HL-60 (cell line): ENCODE measurements around the gene PARP16.

ENCODE experiments used
- DNase-seq, 2 experiments: peaks; one replicate each; pipeline ENCODE4 v3.0.0-alpha.2; 2010 to 2020; ENCODE audit warnings: low read depth in 1 of 2, low spot score in 1 of 2
- H3K27ac ChIP-seq: fragments of 250-450 bp; sonication (Bioruptor Pico); replicated peaks from 2 replicates; pipeline ENCODE4 v1.5.1; 2020; ENCODE audit warnings: mild to moderate bottlenecking, moderate library complexity
- H3K27me3 ChIP-seq: fragments of 250-450 bp; sonication (Bioruptor Pico); 2 replicates; pipeline ENCODE4 v1.5.1; 2021; ENCODE audit warnings: mild to moderate bottlenecking, moderate library complexity; ENCODE audit not compliant: insufficient read depth, poor library complexity, severe bottlenecking
- H3K4me3 ChIP-seq: replicated peaks from 2 replicates; pipeline ENCODE4 v1.5.1; 2011; ENCODE audit warnings: mild to moderate bottlenecking, control low read depth, low read length; ENCODE audit not compliant: insufficient read depth
- GABPA ChIP-seq: IDR thresholded peaks from 2 replicates; pipeline ENCODE4 v1.6.1; 2012; ENCODE audit warnings: low read depth
- POLR2AphosphoS5 ChIP-seq: IDR thresholded peaks from 2 replicates; pipeline ENCODE4 v1.6.1; 2012; ENCODE audit warnings: low read depth
- SPI1 ChIP-seq: IDR thresholded peaks from 2 replicates; pipeline ENCODE4 v1.6.1; 2012; ENCODE audit warnings: low read depth, mild to moderate bottlenecking, borderline replicate concordance
- TF ChIP-seq, protein P1 (sequence below): IDR thresholded peaks from 2 replicates; pipeline ENCODE4 v1.6.1; 2012; ENCODE audit warnings: low read depth; ENCODE audit not compliant: insufficient replicate concordance
- TF ChIP-seq, protein P2 (sequence below): IDR thresholded peaks from one replicate; pipeline ENCODE4 v1.5.1; 2011; ENCODE audit warnings: low read length, control low read depth, inconsistent platforms; ENCODE audit not compliant: insufficient read depth

The PARP16 gene

DNA sequence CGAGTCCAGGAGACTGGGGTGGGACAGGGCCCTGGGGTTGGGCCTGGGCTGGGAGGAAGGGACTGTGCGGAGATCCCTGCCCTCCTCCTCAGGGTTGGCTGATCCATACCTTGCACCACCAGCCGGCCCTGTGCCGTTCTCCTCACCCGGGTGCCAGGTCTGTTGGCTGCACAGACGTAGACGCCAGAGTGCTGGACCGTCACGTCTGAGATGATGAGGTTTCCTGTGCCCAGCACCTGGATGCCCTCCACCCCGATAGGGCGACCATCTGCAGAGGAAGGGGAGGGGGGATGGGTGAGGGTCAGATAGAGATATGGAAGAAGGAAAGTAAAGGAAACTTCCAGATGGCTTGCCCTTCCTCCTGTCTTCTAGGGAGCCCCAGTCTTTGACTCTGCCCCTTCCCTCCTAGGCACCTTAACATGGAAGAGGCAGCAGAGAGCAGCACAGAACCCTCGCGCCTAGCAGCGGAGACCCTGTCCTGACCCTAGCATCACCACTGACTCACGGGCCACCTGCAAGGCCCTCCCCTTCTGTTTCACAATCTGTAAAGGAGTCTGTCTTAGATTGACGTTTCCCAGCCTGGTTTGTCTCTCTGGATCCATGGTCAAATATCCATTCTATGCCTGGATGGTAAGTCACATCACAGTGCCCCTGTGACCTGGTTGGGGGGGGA is 46.6 kb upstream of the PARP16 start:
- H3K4me3 ChIP-seq: no peak overlapping the region
- DNase-seq: no peak
- peaks cover 2% of the 10 kb centered on the region for H3K27me3 ChIP-seq
- no peak for TF ChIP-seq GABPA
- TF ChIP-seq POLR2AphosphoS5: no peak
- TF ChIP-seq, protein P1, sequence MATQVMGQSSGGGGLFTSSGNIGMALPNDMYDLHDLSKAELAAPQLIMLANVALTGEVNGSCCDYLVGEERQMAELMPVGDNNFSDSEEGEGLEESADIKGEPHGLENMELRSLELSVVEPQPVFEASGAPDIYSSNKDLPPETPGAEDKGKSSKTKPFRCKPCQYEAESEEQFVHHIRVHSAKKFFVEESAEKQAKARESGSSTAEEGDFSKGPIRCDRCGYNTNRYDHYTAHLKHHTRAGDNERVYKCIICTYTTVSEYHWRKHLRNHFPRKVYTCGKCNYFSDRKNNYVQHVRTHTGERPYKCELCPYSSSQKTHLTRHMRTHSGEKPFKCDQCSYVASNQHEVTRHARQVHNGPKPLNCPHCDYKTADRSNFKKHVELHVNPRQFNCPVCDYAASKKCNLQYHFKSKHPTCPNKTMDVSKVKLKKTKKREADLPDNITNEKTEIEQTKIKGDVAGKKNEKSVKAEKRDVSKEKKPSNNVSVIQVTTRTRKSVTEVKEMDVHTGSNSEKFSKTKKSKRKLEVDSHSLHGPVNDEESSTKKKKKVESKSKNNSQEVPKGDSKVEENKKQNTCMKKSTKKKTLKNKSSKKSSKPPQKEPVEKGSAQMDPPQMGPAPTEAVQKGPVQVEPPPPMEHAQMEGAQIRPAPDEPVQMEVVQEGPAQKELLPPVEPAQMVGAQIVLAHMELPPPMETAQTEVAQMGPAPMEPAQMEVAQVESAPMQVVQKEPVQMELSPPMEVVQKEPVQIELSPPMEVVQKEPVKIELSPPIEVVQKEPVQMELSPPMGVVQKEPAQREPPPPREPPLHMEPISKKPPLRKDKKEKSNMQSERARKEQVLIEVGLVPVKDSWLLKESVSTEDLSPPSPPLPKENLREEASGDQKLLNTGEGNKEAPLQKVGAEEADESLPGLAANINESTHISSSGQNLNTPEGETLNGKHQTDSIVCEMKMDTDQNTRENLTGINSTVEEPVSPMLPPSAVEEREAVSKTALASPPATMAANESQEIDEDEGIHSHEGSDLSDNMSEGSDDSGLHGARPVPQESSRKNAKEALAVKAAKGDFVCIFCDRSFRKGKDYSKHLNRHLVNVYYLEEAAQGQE: no peak
- TF ChIP-seq, protein P2, sequence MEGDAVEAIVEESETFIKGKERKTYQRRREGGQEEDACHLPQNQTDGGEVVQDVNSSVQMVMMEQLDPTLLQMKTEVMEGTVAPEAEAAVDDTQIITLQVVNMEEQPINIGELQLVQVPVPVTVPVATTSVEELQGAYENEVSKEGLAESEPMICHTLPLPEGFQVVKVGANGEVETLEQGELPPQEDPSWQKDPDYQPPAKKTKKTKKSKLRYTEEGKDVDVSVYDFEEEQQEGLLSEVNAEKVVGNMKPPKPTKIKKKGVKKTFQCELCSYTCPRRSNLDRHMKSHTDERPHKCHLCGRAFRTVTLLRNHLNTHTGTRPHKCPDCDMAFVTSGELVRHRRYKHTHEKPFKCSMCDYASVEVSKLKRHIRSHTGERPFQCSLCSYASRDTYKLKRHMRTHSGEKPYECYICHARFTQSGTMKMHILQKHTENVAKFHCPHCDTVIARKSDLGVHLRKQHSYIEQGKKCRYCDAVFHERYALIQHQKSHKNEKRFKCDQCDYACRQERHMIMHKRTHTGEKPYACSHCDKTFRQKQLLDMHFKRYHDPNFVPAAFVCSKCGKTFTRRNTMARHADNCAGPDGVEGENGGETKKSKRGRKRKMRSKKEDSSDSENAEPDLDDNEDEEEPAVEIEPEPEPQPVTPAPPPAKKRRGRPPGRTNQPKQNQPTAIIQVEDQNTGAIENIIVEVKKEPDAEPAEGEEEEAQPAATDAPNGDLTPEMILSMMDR: no peak
- no peak for TF ChIP-seq SPI1
- no peak overlapping the region for H3K27ac ChIP-seq

DNA sequence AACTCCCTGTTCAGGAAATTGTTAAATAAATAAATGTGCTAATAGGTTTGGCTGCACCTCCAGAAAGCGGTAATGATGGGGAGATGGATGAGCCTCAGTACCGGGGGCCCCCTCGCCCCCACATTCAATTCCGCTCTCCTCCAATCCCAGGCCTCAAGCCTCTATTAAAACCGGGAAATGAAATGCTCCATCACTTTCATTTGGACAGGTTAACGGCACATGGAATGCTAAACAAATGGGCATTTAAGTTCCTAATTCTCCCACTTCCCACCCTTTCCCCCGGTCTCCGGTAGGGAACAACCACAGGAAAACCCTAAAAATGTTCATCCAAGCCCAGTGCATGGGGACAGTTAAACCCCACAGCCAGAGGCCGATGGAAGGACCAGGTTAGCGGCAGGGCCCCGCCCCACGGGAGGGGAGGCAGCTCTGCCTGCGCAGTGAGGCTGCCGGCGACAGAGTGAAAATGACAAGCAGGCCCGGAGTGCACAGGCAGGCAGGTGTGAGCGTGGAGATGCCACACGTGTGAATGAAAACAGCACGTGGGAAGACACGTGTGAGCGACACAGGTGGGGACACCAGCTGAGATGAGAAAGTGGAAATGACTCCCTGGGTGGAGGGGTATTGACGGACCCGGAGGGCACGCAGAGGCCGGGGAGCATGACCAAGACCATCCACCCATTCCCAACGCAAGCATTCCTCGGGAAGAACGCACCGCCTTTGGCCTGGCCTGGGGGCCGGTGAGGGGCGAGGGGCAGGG is 45.9 kb upstream of the PARP16 start:
- TF ChIP-seq SPI1 (no peak), POLR2AphosphoS5 (no peak), GABPA (no peak)
- TF ChIP-seq, protein P1: no peak
- TF ChIP-seq, protein P2: no peak

DNA sequence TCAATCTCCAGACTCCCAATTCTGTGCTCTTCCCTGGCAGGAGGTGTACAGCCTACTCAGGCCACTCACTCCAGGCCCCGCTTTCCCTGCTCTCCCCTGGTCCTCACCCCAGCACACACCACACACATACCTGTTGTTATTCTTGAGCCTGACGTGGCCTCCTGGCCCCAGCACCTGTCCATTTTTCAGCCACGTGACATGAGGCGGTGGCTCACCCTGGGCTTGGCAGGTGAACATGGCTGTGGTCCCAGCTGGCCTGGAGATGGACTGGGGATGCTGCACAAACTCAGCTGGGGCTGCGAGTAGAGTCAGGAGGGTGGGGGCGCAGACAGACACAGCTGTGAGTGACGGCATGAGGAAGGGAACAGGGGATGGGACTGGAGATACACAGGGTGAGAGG is 45.1 kb upstream of the PARP16 start:
- Histone ChIP-seq H3K4me3 (no peak overlapping the region), H3K27ac (no peak overlapping the region), H3K27me3 (peaks cover 6% of the 10 kb centered on the region)
- TF ChIP-seq, protein P2: no peak
- TF ChIP-seq SPI1: no peak
- TF ChIP-seq, protein P1: no peak
- no peak for TF ChIP-seq GABPA
- TF ChIP-seq POLR2AphosphoS5: no peak
- DNase-seq: no peak

More for the DNA sequence above, 45.9 kb upstream of the PARP16 start:
- peaks cover 2% of the 10 kb centered on the region for H3K27me3 ChIP-seq
- no peak for DNase-seq
- H3K27ac ChIP-seq: no peak overlapping the region
- H3K4me3 ChIP-seq: no peak overlapping the region
